Stimulated activated CD4-positive, alpha-beta T cell treated with anti-CD3 and anti-CD28 coated beads, Interleukin-1b, Interleukin-23, amount 100 ng/mL, for 24 hours (primary cell): Measurements from ENCODE around the gene CBARP.

Source experiments
- DNase-seq, 4 experiments: peaks; one replicate each; pipeline ENCODE4 v3.0.0-alpha.2; 2020; ENCODE audit warnings: low read depth in 4 of 4, low spot score in 1 of 4

CBARP gene

GRCh38 chr19:1275260-1275975 is 37.6 kb upstream of the CBARP start, which contains the start of gene FAM174C:
FAM174C (plus strand) TSS chr19:1275530; CDS start chr19:1275550, 20 bp downstream.
- peak; percentile 87 to 96 (median 93) for DNase-seq

DNA sequence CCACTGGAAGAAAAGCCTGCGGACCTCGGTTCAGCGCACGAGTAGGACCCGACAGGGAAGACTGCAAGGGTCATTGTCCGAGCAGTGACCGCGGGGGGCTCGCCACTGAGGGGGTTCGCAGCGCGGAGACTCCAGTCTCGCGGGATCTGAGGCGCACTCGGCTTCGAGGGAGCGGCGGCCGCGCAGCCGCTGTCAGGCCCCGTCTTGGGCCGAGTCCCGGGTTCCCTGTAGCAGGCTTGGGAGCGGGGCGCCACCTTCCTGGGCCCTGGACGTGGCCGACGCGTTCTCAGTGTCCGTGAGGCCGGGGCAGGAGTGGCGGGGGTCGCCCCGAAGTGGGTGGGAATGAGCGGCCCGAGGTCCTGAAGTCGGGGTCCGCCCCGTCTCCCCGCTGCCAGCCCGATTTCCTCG is 37.1 kb upstream of the CBARP start:
- no peak for DNase-seq

- DNase-seq, result no peak
Observed at GRCh38 chr19:1274081-1274851, 36.5 kb upstream of the CBARP start.

DNA sequence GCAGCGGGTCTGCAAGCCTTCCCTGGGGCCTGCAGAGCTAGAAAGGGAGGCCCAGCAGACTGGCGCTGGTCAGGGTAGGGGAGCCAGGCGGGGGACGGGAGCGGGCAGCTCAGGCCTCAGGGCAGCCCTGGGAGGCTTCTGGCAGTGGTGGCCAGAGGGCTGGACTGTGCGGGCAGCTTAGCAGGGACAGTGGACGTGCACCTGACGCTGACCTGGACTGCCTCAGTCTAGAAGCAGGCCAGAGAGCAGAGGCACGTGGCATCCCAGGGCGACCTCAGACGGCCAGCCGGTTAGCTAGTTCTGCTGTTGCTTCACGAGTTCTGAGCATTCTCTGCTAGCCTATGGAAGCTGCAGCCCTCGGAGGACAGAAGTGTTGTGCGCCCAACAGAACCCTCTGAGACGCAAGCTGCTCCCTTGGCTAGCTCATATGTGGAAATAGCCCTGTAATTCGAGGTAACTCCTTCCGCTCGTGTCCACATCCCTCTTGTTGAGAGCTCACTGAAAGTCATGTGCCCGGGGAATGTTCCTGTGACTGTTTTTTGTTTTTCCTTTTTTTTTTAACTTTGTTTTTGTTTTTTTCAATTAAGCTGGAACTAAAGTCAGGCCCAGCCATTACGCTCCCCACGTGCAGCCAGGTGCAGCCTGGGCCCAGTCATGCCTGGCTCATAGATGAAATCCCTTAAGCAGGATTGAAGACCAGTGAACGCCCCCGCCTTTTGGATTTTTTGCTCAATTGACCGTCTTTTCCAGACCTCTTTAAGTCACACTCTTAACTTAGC is 35.6 kb upstream of the CBARP start:
- no peak for DNase-seq

DNA sequence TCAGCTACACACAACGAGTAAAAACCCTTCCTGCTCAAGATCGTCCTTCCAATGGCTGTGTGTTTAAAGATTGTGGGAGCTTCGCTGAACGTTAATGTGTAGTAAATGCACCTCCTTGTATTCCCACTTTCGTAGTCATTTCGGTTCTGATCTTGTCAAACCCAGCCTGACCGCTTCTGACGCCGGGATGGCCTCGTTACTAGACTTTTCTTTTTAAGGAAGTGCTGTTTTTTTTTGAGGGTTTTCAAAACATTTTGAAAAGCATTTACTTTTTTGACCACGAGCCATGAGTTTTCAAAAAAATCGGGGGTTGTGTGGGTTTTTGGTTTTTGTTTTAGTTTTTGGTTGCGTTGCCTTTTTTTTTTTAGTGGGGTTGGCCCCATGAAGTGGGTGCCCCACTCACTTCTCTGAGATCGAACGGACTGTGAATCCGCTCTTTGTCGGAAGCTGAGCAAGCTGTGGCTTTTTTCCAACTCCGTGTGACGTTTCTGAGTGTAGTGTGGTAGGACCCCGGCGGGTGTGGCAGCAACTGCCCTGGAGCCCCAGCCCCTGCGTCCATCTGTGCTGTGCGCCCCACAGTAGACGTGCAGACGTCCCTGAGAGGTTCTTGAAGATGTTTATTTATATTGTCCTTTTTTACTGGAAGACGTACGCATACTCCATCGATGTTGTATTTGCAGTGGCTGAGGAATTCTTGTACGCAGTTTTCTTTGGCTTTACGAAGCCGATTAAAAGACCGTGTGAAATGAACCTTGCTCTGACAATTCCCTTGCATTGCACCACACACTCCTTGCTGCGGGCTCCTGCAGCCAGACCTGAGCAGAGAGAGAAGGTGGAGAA is 34.8 kb upstream of the CBARP start:
- DNase-seq, result no peak

- no peak for DNase-seq
Observed at GRCh38 chr19:1271528-1272422, 34.0 kb upstream of the CBARP start.

- DNase-seq, result no peak
Observed at GRCh38 chr19:1270854-1271527, 33.2 kb upstream of the CBARP start.

DNA sequence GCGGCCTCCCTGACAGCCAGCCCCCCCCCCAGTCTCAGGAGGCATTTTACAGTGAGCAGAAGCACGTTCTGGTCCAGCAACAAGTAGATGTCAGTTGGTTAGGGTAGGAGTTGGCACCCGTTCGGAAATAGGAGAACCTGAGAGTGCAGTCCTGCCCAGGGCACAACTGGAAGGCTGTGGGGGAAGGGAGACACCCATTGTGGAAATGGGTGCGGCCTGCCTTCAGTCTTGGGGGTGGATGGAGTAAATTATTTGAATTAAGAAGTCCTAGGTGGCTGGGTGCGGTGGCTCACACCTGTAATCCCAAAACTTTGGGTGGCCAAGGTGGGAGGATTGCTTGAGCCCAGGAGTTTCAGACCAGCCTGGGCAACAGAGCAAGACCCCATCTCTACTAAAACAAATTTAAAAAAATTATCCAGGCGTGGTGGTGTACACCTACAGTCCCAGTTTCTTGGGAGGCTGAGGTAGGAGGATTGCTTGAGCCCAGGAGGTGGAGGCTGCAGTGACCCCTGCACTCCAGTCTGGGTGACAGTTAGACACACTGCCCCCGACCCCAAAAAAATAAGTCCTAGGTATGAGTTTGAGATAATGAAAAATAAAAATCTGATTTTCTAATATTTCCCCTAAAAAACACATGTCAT is 32.5 kb upstream of the CBARP start:
- DNase-seq, result no peak

DNA sequence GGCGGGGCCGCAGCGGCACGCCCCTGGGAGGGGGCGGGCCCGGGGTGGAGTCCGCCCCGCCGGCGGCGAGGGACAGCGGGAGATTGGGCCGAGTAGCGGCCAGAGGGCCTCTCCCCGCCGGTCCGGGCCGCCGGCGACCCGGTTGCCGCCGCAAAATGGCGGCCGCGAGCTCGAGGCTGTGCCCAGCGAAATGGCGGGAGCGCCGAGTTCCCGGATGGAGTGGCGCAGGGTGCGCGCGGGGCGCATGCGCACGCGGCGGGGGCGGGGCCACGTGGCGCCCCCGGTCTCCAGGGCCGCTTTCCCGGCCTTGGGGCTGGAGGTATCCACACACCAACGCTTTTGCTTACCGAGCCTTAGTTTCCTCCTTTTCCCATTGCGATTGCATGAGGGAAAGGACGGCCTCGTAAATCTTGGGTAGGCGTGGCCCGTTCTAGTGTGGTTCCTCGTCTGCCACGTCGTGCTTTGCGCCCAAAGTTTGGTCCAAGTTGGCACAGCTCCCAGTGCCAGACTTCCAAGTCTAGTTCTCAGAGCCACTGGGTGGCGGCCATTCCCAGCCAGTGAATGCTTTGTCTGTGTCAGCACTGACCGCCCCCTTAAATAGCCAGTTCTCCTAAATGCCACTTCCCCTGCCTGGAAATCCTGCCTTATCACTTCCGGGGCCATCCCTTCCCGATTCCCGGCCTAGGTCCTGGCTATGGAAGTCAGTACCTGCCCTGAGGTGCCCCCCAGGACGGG is 31.8 kb upstream of the CBARP start:
- peak in 3 of 4 experiments; percentile 72 to 81 (median 78) for DNase-seq

- peak; percentile 95 to 100 (median 98) for DNase-seq
Observed at GRCh38 chr19:1269065-1269477, 31.3 kb upstream of the CBARP start, which contains the start of gene CIRBP. CIRBP (plus strand) TSS chr19:1269332; CDS start chr19:1270934, 1,602 bp downstream.

DNA sequence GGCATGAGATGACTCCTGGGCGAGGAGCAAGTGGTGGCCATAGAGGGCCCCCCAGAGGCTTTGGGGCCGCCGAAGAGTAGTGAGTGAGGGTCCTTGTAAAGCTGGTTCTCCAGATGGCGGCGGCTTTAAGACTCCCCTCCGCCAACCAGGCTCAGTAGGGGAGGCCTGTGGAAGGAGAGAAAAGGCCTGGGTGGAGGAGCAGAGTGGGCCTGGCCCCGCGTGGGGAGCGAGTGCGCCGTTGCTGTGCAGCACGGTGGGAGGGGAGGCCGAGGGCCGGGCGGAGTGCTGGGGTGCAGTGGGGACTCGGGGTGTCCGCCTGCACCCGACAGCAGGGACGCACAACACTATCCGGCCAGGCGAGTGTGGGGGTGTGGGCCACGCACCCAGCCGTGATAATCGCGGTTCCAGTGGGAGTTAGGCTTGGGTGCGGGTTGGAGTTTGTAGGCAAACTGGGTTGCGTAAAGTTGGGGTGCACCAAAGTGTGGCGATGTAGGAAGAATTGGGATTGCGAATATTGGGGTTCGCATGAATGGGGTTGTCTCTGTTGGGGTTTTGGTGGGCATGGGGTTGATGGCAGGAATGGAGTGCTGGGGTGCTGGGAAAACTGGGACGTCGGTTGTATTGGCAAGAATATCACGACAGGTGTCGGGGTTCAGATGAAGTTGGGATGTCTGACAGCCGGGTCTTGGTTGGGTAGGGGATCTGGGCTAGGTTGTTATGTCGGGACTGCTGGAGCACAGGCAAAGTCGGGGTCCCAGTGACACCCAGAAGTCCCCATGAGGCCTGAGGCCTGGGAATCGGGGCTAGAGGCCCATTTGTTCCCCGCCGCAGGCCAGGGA is 30.6 kb upstream of the CBARP start:
- DNase-seq, result no peak

DNA sequence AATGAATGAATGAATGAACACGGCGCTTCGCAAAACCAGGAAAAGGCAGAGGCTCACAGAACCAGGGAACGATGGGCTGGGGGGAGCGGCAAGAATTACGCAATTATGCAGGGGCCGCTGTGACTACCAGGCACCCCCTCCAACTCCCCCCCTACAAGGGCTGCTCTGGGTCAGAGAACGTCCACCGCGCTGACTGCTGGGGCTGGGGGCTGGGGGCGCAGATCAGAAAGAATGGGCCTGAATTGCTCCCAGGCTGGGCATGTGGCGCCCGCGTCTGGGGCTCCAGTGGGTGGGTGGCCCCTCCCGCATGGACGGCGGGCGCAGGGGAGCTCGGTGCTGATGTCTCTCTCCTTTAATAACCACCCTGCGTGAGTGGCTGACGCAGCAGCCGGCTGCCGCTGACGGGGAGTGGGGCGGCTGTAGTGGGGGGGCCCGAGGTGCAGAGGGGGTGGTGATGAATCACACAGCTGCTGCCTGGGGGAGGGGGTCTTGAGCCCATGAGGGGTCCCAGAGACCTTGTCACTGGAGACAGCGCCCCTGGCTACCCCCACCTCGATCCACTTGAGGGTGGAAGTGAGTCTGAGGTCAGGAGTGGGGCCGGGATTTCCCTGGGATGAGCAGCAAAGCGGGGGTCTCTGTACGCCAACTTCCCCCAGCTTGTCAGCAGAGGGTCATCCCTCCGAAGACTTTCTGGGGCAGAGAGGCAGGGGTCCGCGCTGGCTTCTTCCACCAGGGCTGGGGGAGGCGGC is 29.8 kb upstream of the CBARP start:
- no peak for DNase-seq

DNA sequence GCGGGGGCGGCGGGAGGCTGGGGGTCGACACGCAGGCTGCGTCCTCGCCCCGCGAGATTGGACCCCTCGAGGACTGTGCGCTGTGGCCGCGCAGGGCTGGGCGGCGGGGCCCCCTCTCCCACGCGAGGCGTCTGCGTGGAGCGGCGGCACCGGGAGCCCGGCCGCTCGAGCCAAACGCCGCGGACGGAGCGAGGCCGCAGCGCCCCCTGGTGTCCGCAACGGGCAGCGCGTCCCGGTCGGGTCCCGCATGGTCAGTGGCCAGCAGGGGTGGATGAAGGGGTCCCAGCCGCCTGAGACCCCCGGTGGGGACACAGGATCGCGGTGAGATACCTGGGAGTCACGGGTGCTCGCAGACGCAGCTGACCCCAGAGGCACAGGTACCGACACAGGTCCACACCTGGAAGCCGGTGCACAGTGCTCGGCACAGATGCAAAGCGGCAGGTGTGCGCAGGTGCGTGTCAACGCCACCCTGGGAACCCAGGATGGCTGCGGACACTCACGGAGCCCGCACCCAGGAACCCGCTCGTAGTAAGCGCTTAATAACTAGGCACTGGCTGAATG is 29.2 kb upstream of the CBARP start:
- peak in 1 of 4 experiments; percentile 50 for DNase-seq

DNA sequence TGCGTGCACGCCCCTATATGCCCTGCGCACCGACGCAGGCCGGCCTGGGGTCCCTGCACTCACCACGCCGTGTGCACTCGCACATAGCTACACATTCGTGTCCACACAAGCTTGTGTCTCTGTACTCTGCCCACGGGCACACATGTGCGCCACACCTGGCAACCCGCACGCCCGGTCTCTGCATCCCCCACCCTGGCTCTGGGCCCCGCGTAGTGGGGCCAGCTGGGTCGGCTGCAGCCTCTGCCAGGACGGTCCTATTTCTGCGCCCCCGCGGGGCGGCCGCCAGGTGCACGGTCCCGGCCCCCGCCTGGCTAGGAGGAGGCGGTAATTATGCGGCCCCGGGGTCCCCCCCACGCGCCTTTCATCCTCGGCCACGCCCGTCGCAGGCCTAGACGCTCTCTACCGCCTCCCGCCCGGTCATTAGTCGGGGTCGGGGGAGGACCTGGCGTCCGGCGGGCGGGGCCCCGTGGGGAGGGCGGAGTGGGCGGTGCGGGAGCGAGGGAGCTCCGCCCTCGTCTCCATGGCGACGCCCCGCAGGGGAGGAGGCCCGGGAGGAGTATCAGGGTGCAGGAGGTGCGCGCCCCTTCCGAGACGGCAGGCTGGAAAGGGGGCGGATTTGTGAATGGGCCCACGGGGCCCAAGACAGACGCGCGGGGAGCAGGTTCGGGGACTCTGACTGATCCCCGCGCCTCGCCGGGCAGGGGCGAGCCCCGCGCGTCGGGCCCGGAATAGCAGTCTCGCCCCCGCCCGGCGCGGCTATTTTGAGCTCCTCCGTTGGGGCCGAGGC is 28.5 kb upstream of the CBARP start:
- peak in 2 of 4 experiments; percentile 70 to 77 for DNase-seq

DNA sequence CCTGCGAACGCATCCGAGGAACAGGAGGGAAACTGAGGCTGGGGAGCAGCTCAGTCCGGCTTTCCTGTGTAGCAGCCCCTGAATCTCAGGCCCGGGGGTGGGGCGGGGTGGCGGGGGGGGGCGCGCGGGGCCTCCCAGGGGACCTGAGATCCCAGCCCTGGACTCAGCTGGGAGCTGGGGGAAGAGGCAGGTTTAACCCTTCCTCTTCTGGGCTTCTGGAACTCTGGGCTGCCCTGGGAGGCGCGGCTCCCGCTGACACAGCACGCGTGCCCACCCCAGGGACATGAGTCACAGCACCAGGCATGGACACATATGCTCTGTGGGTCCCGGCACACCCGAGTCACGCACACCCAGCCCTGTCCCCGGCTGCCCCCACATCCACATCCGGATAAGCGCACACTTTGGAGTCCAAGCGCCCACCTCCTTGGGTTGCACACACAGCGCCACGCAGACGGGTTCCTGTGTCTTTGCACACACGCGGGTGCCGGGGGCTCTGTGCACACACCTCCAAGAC is 27.9 kb upstream of the CBARP start:
- peak in 1 of 4 experiments; percentile 32 for DNase-seq
